ENCODE data around the gene CCNF.

The CCNF gene

GRCh38 chr16:2471653-2472487 lies 42.6 kb downstream of the CCNF start:
- DNase-seq (ENCODE audit: low spot score in 2 of 2) = no peak
- Mint-ChIP-seq H3K4me1 (peaks cover 15% of the 10 kb centered on the region), H3K36me3 (ENCODE audit: insufficient read depth) (peaks cover 1% of the 10 kb centered on the region), H3K27me3 (peaks cover 36% of the 10 kb centered on the region), H3K27ac (ENCODE audit: low read depth) (no peak overlapping the region), H3K9me3 (no peaks in the 10 kb centered on the region), H3K4me3 (no peak overlapping the region)
- no peak for ATAC-seq (replicated peaks; ENCODE audit: extremely low read depth, poor library complexity, severe bottlenecking)

DNA sequence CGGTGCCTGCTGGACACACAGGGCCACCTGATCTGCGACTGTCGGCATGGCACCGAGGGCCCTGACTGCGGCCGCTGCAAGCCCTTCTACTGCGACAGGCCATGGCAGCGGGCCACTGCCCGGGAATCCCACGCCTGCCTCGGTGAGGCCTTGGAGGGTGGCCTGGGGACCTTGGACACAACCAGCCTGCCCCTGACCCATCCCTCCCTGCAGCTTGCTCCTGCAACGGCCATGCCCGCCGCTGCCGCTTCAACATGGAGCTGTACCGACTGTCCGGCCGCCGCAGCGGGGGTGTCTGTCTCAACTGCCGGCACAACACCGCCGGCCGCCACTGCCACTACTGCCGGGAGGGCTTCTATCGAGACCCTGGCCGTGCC lies 43.2 kb downstream of the CCNF start:
- H3K9me3 Mint-ChIP-seq = no peaks in the 10 kb centered on the region
- H3K27ac Mint-ChIP-seq (ENCODE audit: low read depth) = no peak overlapping the region
- ATAC-seq (replicated peaks; ENCODE audit: extremely low read depth, poor library complexity, severe bottlenecking) = no peak
- peaks cover 36% of the 10 kb centered on the region for H3K27me3 Mint-ChIP-seq
- H3K4me1 Mint-ChIP-seq = peaks cover 18% of the 10 kb centered on the region
- H3K4me3 Mint-ChIP-seq = no peak overlapping the region
- peaks cover 1% of the 10 kb centered on the region for H3K36me3 Mint-ChIP-seq (ENCODE audit: insufficient read depth)
- no peak for DNase-seq (ENCODE audit: low spot score in 2 of 2)

- Mint-ChIP-seq H3K36me3 (ENCODE audit: insufficient read depth) (peaks cover 1% of the 10 kb centered on the region), H3K27ac (ENCODE audit: low read depth) (no peak overlapping the region), H3K4me3 (peak overlapping the region; percentile 61), H3K9me3 (no peaks in the 10 kb centered on the region), H3K4me1 (peaks cover 22% of the 10 kb centered on the region), H3K27me3 (peaks cover 36% of the 10 kb centered on the region)
- DNase-seq (ENCODE audit: low spot score in 2 of 2) = no peak
- ATAC-seq (replicated peaks; ENCODE audit: extremely low read depth, poor library complexity, severe bottlenecking) = no peak
Observed at GRCh38 chr16:2472885-2473445, 43.7 kb downstream of the CCNF start.

- ATAC-seq (replicated peaks; ENCODE audit: extremely low read depth, poor library complexity, severe bottlenecking) (peak; percentile 3), DNase-seq (ENCODE audit: low spot score in 2 of 2) (no peak)
- no peaks in the 10 kb centered on the region for H3K9me3 Mint-ChIP-seq
- no peak overlapping the region for H3K27ac Mint-ChIP-seq (ENCODE audit: low read depth)
- H3K36me3 Mint-ChIP-seq (ENCODE audit: insufficient read depth) = peaks cover 1% of the 10 kb centered on the region
- H3K4me1 Mint-ChIP-seq = peaks cover 27% of the 10 kb centered on the region
- H3K27me3 Mint-ChIP-seq = peaks cover 32% of the 10 kb centered on the region
- H3K4me3 Mint-ChIP-seq = peak overlapping the region; percentile 61
Observed at GRCh38 chr16:2473446-2473926, 44.2 kb downstream of the CCNF start.

GRCh38 chr16:2473999-2474876 lies 45.0 kb downstream of the CCNF start:
- no peak overlapping the region for H3K27ac Mint-ChIP-seq (ENCODE audit: low read depth)
- H3K4me1 Mint-ChIP-seq = peaks cover 27% of the 10 kb centered on the region
- peaks cover 24% of the 10 kb centered on the region for H3K27me3 Mint-ChIP-seq
- peaks cover 1% of the 10 kb centered on the region for H3K36me3 Mint-ChIP-seq (ENCODE audit: insufficient read depth)
- ATAC-seq (replicated peaks; ENCODE audit: extremely low read depth, poor library complexity, severe bottlenecking) = peak; percentile 79
- peak; percentile 30 to 35 for DNase-seq (ENCODE audit: low spot score in 2 of 2)
- H3K9me3 Mint-ChIP-seq = no peaks in the 10 kb centered on the region
- peak overlapping the region; percentile 73 for H3K4me3 Mint-ChIP-seq

DNA sequence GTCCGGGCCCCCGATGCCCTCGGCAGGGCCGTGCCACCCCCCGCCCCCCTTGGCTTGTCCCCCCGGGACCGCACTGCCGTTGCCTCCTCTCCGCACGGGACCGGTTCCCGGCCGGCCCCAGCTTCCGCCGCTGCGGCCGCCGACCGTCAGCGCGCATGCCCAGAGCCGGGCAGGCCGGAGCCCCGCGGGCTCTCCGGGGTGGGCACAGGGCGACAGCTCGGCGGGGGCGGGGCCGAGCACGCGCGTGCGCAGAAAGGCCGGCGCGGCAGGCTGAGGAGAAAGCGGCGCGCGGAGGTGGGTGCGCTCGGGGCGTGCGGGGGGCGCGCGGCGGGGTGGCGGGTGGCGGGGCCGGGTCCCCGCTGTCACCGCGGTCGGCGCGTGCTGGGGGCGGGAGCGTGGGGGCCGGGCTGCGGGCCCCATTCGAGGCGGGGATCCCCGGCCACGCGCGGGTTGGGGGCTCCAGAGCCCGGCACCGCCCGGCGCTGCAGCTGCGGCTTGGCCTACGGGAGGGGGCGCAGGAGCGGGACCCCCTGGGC lies 45.7 kb downstream of the CCNF start, which contains the start of gene TBC1D24:
TSS of gene TBC1D24 (plus strand) at position 251 of the 536 bp plus-strand sequence. CDS start 21,022 bp downstream, outside the sequence.
- peaks cover 17% of the 10 kb centered on the region for H3K27me3 Mint-ChIP-seq
- H3K4me3 Mint-ChIP-seq = peak within 1 kb of the TSS; percentile 73
- H3K27ac Mint-ChIP-seq (ENCODE audit: low read depth) = no peak within 1 kb of the TSS
- DNase-seq (ENCODE audit: low spot score in 2 of 2) (peak; percentile 48 to 51), ATAC-seq (replicated peaks; ENCODE audit: extremely low read depth, poor library complexity, severe bottlenecking) (peak; percentile 54)
- H3K4me1 Mint-ChIP-seq = peaks cover 30% of the 10 kb centered on the region
- H3K36me3 Mint-ChIP-seq (ENCODE audit: insufficient read depth) = no peaks in the 10 kb centered on the region
- H3K9me3 Mint-ChIP-seq = no peaks in the 10 kb centered on the region

GRCh38 chr16:2475413-2476344 lies 46.4 kb downstream of the CCNF start:
- H3K4me3 Mint-ChIP-seq = peak overlapping the region; percentile 73
- H3K4me1 Mint-ChIP-seq = peaks cover 37% of the 10 kb centered on the region
- H3K9me3 Mint-ChIP-seq = no peaks in the 10 kb centered on the region
- H3K36me3 Mint-ChIP-seq (ENCODE audit: insufficient read depth) = no peaks in the 10 kb centered on the region
- ATAC-seq (replicated peaks; ENCODE audit: extremely low read depth, poor library complexity, severe bottlenecking) (peak; percentile 29), DNase-seq (ENCODE audit: low spot score in 2 of 2) (no peak)
- H3K27me3 Mint-ChIP-seq = peaks cover 10% of the 10 kb centered on the region
- no peak overlapping the region for H3K27ac Mint-ChIP-seq (ENCODE audit: low read depth)

- Mint-ChIP-seq H3K4me1 (peaks cover 37% of the 10 kb centered on the region), H3K27ac (ENCODE audit: low read depth) (no peak overlapping the region), H3K9me3 (no peaks in the 10 kb centered on the region), H3K4me3 (peak overlapping the region; percentile 73), H3K36me3 (ENCODE audit: insufficient read depth) (no peaks in the 10 kb centered on the region), H3K27me3 (peaks cover 9% of the 10 kb centered on the region)
- DNase-seq (ENCODE audit: low spot score in 2 of 2) (no peak), ATAC-seq (replicated peaks; ENCODE audit: extremely low read depth, poor library complexity, severe bottlenecking) (no peak)
Observed at GRCh38 chr16:2476345-2476720, 47.1 kb downstream of the CCNF start.

DNA sequence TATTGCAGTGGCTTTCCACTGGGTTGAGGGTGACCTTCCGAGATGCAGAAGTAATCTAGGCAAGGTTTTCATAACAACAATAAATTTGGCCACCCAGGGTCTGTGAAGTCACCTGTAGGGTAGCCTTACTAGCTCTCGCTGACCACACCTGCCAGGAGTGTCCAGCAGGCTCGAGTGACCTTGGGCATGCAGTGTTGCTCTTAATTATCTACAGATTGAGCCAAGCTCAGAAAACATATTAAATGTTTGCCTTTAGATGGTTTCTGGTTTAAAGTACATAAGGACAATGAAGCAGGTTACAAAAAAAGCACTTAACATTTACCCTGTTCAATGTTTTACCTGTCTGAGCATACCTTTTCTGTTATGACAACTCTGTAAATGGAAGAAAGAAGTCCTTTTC lies 47.5 kb downstream of the CCNF start:
- Mint-ChIP-seq H3K36me3 (ENCODE audit: insufficient read depth) (no peaks in the 10 kb centered on the region), H3K27me3 (peaks cover 9% of the 10 kb centered on the region), H3K4me1 (peaks cover 37% of the 10 kb centered on the region), H3K9me3 (no peaks in the 10 kb centered on the region), H3K4me3 (peak overlapping the region; percentile 73), H3K27ac (ENCODE audit: low read depth) (no peak overlapping the region)
- ATAC-seq (replicated peaks; ENCODE audit: extremely low read depth, poor library complexity, severe bottlenecking) (no peak), DNase-seq (ENCODE audit: low spot score in 2 of 2) (no peak)

DNA sequence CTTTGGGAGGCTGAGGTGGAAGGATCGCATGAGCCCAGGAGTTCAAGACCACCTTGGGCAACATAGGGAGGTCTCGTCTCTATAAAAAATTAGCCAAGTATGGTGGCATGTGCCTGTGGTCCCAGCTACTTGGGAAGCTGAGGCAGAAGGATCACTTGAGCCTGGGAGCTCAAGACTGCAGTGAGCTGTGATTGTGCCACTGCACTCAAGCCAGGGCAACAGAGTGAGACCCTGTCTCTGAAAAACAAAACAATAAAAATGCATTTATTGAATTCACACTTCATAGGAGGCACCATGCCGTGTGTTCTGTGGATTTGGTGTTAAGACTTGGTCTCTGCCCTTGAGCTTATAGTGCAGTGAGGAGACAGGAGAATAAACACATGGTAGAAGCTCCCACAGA lies 48.1 kb downstream of the CCNF start:
- DNase-seq (ENCODE audit: low spot score in 2 of 2) (no peak), ATAC-seq (replicated peaks; ENCODE audit: extremely low read depth, poor library complexity, severe bottlenecking) (no peak)
- peaks cover 9% of the 10 kb centered on the region for H3K27me3 Mint-ChIP-seq
- no peak overlapping the region for H3K27ac Mint-ChIP-seq (ENCODE audit: low read depth)
- peaks cover 42% of the 10 kb centered on the region for H3K4me1 Mint-ChIP-seq
- H3K4me3 Mint-ChIP-seq = no peak overlapping the region
- no peaks in the 10 kb centered on the region for H3K36me3 Mint-ChIP-seq (ENCODE audit: insufficient read depth)
- H3K9me3 Mint-ChIP-seq = no peaks in the 10 kb centered on the region

- no peaks in the 10 kb centered on the region for H3K9me3 Mint-ChIP-seq
- no peak overlapping the region for H3K27ac Mint-ChIP-seq (ENCODE audit: low read depth)
- no peak for DNase-seq (ENCODE audit: low spot score in 2 of 2)
- peaks cover 3% of the 10 kb centered on the region for H3K27me3 Mint-ChIP-seq
- peaks cover 45% of the 10 kb centered on the region for H3K4me1 Mint-ChIP-seq
- no peaks in the 10 kb centered on the region for H3K36me3 Mint-ChIP-seq (ENCODE audit: insufficient read depth)
- ATAC-seq (replicated peaks; ENCODE audit: extremely low read depth, poor library complexity, severe bottlenecking) = no peak
- no peak overlapping the region for H3K4me3 Mint-ChIP-seq
Observed at GRCh38 chr16:2478279-2478678, 49.0 kb downstream of the CCNF start.

Data from central memory CD8-positive, alpha-beta T cell (primary cell).